Limb (tissue), 2 donors: ENCODE measurements around the gene RNASEH2B.
A peak's percentile ranks its signal among the peaks of the same experiment; 100 is the strongest.

Experiments
- DNase-seq, 2 donors: peaks; one replicate each; pipeline ENCODE4 v3.0.0-alpha.2; 2016; ENCODE audit errors: extremely low spot score in 2 of 2

RNASEH2B gene

GRCh38 chr13:50993371-50993770 lies 83.8 kb downstream of the RNASEH2B start:
- DNase-seq, result no peak

GRCh38 chr13:50993934-50994333 lies 84.3 kb downstream of the RNASEH2B start:
- peak in 1 of 2 donors; percentile 53 for DNase-seq

- DNase-seq, result no peak
Observed at GRCh38 chr13:50994651-50995050, 85.1 kb downstream of the RNASEH2B start.

GRCh38 chr13:50995854-50996253 lies 86.3 kb downstream of the RNASEH2B start:
- DNase-seq, result no peak

- DNase-seq, result no peak
Observed at GRCh38 chr13:50998326-50998725, 88.7 kb downstream of the RNASEH2B start.

GRCh38 chr13:50999641-51000040 lies 90.0 kb downstream of the RNASEH2B start:
- DNase-seq, result no peak

GRCh38 chr13:51000061-51000460 lies 90.5 kb downstream of the RNASEH2B start:
- DNase-seq, result no peak

GRCh38 chr13:51000571-51001260 lies 91.1 kb downstream of the RNASEH2B start:
- peak; percentile 73 to 78 for DNase-seq

- no peak for DNase-seq
Observed at GRCh38 chr13:51001335-51001734, 91.7 kb downstream of the RNASEH2B start.

- no peak for DNase-seq
Observed at GRCh38 chr13:51002736-51003135, 93.1 kb downstream of the RNASEH2B start.

- no peak for DNase-seq
Observed at GRCh38 chr13:51003642-51004041, 94.1 kb downstream of the RNASEH2B start.

GRCh38 chr13:51004111-51004865 lies 94.7 kb downstream of the RNASEH2B start:
- DNase-seq, result no peak

- DNase-seq, result no peak
Observed at GRCh38 chr13:51004918-51005460, 95.4 kb downstream of the RNASEH2B start.

GRCh38 chr13:51005566-51005965 lies 96.0 kb downstream of the RNASEH2B start:
- DNase-seq, result no peak
